ENCODE results near the gene KAT7.
"Not testable (repeated sequence)": the region's sequence is repeated elsewhere in the genome, so short reads cannot be mapped to it uniquely, and the experiment has no call there.

The KAT7 gene

GRCh38 chr17:49809056-49809455 lies 20.6 kb downstream of the KAT7 start:
- no peak for DNase-seq (ENCODE audit: low read depth)

- no peak for DNase-seq (ENCODE audit: low read depth)
Observed at GRCh38 chr17:49814781-49815529, 26.5 kb downstream of the KAT7 start.

DNA sequence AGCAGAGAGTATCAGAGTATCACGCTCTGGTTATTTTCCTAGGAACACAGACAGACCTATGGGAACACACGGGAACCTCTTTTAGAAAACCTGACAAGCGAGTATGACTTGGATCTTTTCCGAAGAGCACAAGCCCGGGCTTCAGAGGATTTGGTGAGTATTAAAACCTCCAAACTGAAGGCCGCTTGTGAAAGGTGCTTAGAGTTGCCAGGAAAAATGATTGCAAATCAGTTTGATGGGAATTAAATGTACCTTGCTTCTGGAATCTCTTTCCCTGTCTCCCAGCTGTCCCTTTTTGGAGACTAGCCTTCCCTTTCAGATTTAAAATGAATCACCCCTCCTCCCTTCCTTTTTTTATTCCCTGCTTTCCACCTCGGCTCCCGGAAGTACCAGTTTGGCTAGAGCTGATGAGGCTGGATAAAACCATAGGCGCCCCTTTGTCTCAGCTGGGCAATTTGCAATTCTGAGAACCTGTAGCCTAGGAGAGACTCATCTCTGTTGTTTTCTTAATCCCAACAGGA lies 27.3 kb downstream of the KAT7 start:
- no peak for DNase-seq (ENCODE audit: low read depth)

DNA sequence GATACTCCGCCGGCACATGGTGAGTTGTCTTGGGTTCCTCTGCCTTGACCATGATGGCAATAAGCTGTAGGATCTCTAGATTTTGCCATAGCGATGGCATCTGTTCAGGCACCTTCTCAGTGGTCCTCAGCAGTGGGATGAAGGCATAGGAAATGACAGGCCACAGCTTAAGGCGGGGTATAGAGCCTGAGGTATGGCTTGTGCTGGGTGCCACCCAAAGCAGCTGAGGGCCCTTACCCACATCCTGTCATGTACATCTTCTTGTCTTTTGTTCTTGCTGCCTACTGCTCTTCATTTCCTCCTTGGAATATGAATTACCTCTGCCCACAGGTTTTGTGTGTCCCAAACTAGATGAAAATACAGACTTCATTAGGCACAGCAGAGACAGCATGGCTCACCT lies 29.5 kb downstream of the KAT7 start:
- DNase-seq (ENCODE audit: low read depth): peak; percentile 37

GRCh38 chr17:49819138-49819537 lies 30.7 kb downstream of the KAT7 start:
- DNase-seq (ENCODE audit: low read depth): no peak

DNA sequence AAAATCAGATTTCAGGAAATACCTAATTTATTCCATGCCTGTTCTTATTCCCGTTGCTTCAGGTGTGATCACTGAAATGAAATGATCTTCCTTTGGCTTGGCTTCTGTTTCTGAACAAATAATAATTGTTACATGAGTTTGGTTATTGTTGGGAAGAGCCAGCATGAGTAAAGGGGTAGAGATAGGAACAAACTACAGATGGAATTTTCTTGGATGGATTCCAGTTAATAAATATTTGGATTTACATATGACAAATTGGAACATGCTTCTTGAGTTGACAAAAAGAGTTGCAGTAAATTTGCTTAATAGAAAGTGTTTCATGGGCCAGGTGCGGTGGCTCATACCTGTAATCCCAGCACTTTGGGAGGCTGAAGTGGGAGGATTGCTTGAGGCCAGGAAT lies 31.2 kb downstream of the KAT7 start:
- no peak for DNase-seq (ENCODE audit: low read depth)

- no peak for DNase-seq (ENCODE audit: low read depth)
Observed at GRCh38 chr17:49820773-49821172, 32.3 kb downstream of the KAT7 start.

GRCh38 chr17:49821466-49821865 lies 33.0 kb downstream of the KAT7 start:
- DNase-seq (ENCODE audit: low read depth): no peak

DNA sequence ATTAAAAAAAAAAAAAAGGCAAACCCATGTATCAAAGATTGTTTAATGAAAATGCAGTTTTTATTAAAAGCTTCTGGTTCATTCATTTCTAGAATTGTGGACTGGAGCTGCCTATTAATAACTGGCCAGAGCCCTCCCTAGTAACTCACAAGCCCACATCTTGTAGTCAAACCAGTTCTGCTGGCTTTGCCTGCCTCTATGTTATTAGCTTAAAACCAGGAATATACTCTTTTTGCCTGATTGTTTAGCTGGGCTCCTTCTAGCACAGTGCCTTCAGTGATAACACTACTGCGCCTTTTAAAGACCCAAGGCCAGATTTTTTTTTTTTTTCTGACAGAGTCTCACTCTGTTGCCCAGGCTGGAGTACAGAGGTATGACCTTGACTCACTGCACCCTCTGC lies 33.4 kb downstream of the KAT7 start:
- DNase-seq (ENCODE audit: low read depth): no peak

DNA sequence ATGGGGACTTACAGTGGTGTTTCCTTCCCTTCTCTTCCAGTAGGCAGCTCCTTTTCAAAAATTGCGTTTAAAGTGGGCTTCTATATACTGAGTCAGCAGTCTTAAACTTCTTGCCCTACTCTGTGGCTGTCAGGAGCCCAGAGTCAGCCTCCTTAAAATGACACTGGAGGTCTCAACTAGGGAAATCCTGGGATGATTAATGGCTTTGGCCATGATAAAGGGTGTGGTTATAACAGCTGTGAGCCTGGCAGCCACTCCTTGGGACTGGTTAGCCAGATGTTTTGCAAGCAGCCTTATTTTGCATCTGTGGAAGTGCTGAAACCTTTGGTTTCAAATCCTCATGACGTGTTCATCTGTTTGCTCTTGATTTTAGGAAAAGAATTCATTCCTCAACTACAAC lies 34.3 kb downstream of the KAT7 start:
- DNase-seq (ENCODE audit: low read depth): no peak

- DNase-seq (ENCODE audit: low read depth): no peak
Observed at GRCh38 chr17:49823614-49824013, 35.1 kb downstream of the KAT7 start.

- DNase-seq (ENCODE audit: low read depth): no peak
Observed at GRCh38 chr17:49825645-49826044, 37.2 kb downstream of the KAT7 start.

DNA sequence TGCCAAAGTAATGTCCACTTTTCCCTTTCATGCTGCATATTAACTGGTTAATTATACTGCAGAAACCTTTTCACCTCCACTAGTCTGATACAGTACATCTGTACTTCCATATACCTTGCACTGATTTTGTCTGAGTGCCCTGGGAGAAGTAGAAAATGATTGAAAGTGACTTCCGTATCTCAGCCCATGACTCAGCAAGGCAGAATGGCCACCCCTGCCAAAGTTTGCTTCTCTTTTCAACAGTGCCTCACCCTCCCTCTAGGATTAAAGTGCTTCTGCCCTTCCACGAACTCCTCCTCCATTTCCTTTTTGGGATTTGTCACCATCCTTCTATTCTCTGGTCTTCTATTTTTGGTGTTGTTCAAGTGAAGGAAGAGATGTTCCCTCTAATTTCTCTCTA lies 39.8 kb downstream of the KAT7 start:
- DNase-seq (ENCODE audit: low read depth): not testable (repeated sequence)

- no peak for DNase-seq (ENCODE audit: low read depth)
Observed at GRCh38 chr17:49829026-49829425, 40.5 kb downstream of the KAT7 start.

- DNase-seq (ENCODE audit: low read depth): no peak
Observed at GRCh38 chr17:49830605-49831004, 42.1 kb downstream of the KAT7 start.

- no peak for DNase-seq (ENCODE audit: low read depth)
Observed at GRCh38 chr17:49832840-49833599, 44.5 kb downstream of the KAT7 start.

DNA sequence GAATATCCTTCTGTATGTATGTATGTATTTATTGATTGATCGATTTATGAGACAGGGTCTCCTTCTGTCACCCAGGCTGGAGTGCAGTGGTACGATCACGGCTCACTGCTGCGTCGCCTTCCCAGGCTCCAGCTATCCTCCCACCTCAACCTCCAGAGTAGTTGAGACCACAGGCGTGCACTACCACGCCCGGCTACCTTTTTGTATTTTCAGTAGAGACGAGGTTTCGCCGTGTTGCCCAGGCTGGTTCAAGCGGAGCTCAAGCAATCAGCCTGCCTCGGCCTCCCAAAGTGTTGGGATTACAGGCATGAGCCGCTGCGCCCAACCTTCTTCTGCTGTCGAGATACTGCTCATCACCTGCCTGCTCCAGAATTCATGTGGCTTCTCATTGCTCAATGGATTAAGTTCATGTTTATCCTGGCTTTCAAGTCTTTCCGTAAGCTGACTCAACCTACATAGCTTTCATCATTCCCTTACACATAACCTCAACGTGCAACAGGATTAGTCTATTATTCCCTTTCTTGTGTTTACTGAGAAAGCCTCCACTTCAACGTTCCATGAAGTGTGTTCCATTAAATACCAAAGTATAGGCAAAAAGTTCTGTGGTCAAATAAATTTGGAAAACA lies 45.8 kb downstream of the KAT7 start:
- DNase-seq (ENCODE audit: low read depth): no peak

DNA sequence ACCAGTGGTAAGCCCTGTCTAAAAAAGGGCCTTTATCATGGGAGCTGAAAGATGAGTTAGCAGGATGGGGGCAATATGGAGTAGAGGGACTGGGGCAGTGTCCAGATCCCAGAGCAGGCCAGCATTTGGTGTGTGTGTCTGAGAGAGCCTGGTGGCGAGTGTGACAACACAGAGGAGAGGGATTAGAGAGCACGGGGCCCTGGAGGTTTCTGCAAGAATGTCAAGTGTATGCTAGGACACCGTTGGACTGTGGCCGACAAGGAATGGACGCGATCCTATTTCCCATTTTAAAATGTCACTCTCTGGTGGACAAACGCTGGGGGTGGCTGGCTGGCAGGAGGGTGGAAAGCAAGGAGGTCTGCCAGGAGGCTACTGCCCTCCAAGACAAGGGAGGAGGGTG lies 47.0 kb downstream of the KAT7 start:
- no peak for DNase-seq (ENCODE audit: low read depth)

- DNase-seq (ENCODE audit: low read depth): no peak
Observed at GRCh38 chr17:49836111-49837030, 47.9 kb downstream of the KAT7 start.

DNA sequence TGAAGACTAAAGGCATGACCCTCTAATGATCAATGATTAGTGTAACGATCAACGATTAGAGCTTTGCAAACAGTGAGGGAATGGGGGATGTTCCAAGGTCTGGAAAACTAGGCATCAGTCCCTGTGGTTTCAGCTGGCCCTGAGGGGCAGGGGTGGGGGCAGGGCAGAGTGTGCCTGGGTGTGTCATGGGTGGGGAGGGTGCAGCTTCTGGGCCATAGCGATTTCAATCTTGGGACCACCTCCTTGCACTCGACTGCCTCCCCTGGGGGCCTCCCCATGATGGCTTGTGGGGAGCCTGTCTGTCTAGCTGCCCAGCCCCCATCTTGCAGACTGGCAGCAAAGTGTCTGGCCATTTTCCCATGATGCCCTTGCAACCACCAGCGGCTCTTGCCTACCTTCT lies 51.0 kb downstream of the KAT7 start:
- no peak for DNase-seq (ENCODE audit: low read depth)

DNA sequence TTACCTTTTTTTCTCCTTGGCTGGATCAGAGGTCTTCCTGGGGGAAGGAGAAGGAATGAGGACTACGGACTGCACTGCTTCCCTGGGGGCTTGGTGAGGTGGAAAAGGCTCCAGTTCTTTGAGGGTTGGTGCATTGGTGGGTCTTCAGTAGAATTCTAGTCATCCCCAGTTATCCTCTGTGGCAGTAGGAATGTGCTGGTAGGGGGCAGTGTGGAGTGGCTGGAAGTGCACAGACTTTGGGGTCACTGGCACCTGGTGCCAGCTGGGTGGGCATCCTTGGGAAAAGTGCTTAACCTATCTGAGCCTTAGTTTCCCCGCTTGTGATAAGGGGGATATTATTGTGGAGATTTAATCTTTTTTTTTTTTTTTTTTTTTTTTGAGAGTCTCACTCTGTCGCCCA lies 53.1 kb downstream of the KAT7 start:
- no peak for DNase-seq (ENCODE audit: low read depth)

GRCh38 chr17:49842371-49842770 lies 53.9 kb downstream of the KAT7 start:
- no peak for DNase-seq (ENCODE audit: low read depth)
